Measurements from ENCODE around the gene FAM170B. TPM values are rescaled to one million over a fixed set of nuclear protein-coding genes. Genes with fewer than 3 reads are reported as not detected.

FAM170B gene
- total RNA-seq, 1 experiment from 2014 or later = not detected

DNA sequence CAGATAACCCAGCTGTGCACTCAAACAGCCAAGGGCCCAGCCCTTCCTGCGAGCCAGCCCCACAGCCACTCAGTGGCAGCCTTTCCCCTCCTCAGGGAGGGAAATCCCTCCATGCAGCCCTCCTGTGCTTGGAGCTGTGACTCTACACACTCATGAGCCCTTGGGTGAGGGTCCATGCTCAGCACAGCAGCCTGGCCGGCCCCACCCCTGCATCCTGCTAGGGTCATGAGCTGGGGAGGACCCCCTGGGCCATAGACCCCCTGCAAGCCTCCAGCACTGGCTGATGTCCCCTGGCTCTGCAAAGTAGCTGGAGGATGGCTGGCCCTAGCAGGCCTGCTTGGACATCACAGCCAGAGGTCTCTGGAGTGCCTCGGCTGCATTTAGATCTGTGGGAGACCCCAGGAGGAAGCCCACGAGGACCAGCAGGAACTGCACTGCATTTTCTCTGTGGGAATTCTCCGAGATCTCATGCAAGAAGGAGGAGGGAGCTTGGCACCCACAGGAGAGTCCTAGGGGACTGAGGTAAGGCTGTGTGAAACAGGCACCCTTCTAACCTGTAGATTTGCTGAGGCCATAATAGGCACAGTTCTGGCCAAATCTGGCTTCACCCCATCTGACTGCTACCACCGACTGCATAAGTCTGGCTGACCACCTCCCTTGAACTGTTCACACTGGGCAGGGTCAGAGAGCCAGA, 37.0 kb upstream of the FAM170B start:
- peaks cover 10% of the 10 kb centered on the region for H3K4me1 Mint-ChIP-seq (ENCODE audit: low read depth, unreplicated experiment)
- no peak for DNase-seq
- TF ChIP-seq, protein P1, sequence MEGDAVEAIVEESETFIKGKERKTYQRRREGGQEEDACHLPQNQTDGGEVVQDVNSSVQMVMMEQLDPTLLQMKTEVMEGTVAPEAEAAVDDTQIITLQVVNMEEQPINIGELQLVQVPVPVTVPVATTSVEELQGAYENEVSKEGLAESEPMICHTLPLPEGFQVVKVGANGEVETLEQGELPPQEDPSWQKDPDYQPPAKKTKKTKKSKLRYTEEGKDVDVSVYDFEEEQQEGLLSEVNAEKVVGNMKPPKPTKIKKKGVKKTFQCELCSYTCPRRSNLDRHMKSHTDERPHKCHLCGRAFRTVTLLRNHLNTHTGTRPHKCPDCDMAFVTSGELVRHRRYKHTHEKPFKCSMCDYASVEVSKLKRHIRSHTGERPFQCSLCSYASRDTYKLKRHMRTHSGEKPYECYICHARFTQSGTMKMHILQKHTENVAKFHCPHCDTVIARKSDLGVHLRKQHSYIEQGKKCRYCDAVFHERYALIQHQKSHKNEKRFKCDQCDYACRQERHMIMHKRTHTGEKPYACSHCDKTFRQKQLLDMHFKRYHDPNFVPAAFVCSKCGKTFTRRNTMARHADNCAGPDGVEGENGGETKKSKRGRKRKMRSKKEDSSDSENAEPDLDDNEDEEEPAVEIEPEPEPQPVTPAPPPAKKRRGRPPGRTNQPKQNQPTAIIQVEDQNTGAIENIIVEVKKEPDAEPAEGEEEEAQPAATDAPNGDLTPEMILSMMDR (IDR thresholded peaks at IDR 0.05; ENCODE audit: unreplicated experiment) = no peak
- no peak overlapping the region for H3K4me3 Mint-ChIP-seq (ENCODE audit: low read depth, unreplicated experiment)
- no peaks in the 10 kb centered on the region for H3K36me3 Mint-ChIP-seq (ENCODE audit: insufficient read depth, unreplicated experiment)
- BruUV-seq (replicated peaks) = no TSS peak
- no peak overlapping the region for H3K27ac Mint-ChIP-seq (ENCODE audit: unreplicated experiment)
- CTCF ChIA-PET = no interaction called here
- H3K9me3 Mint-ChIP-seq (ENCODE audit: low read depth, unreplicated experiment) = no peaks in the 10 kb centered on the region
- intact Hi-C loops (cut with micrococcal nuclease; ENCODE audit: unreplicated experiment) = no loop called here
- H3K27me3 Mint-ChIP-seq (ENCODE audit: unreplicated experiment) = peaks cover 48% of the 10 kb centered on the region

DNA sequence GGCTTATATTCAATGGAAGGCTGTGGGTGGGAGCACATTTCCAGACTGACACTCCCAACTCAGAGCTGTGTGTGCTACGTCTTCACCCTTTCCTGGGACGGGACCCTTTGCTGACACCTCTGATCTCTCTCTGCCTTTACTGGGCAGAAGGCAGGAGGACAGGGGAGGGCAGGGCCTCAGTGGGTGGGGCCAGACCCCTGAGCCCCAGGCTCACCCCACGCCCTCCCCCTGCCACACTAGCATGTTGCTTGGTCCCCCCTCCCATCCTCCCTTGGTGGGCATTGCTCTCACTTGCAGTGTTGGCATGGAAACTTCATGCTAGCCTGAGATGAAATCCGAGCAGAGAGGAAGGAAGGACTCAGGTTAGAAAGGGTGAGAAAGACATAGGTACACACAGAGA, 36.0 kb upstream of the FAM170B start:
- Mint-ChIP-seq H3K4me1 (ENCODE audit: low read depth, unreplicated experiment) (peaks cover 4% of the 10 kb centered on the region), H3K27ac (ENCODE audit: unreplicated experiment) (no peak overlapping the region), H3K9me3 (ENCODE audit: low read depth, unreplicated experiment) (no peaks in the 10 kb centered on the region), H3K36me3 (ENCODE audit: insufficient read depth, unreplicated experiment) (no peaks in the 10 kb centered on the region), H3K4me3 (ENCODE audit: low read depth, unreplicated experiment) (no peak overlapping the region), H3K27me3 (ENCODE audit: unreplicated experiment) (peaks cover 58% of the 10 kb centered on the region)
- TF ChIP-seq, protein P1 (IDR thresholded peaks at IDR 0.05; ENCODE audit: unreplicated experiment) = no peak
- no peak for DNase-seq
- BruUV-seq (replicated peaks) = no TSS peak
- intact Hi-C loops (cut with micrococcal nuclease; ENCODE audit: unreplicated experiment) = no loop called here
- CTCF ChIA-PET = no interaction called here

DNA sequence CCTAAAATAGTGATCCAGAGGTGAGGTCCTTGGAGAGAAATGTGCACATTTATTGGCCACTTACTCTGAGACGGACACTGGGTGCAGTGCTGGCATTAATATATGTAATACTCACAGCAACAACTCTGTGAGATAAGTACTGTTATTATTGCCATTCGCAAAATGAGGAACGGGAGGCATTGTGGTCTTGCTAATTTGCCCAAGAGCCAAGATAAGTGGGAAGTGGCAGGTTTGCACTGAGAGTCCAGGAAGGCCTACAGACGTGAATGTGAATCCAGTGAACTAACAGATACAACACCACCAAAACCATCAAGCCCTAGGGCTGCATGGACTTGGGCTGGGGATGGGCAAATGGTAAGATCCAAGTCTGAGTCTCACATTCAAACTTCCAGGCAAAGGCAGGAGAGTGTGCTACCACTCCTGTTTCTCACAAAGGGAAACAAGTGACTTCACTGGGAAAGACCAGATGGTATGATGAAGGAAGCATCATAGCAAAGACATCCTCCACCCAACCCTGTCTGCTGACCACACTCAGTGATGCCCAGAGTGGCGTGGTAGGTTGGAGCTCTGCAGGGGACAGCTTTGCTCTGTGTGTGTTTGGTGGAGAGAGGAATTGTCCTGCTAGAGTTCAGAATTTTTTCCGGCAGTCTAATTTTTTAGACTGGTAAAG, 35.1 kb upstream of the FAM170B start:
- no peak overlapping the region for H3K4me3 Mint-ChIP-seq (ENCODE audit: low read depth, unreplicated experiment)
- TF ChIP-seq, protein P1 (IDR thresholded peaks at IDR 0.05; ENCODE audit: unreplicated experiment) = no peak
- H3K36me3 Mint-ChIP-seq (ENCODE audit: insufficient read depth, unreplicated experiment) = no peaks in the 10 kb centered on the region
- CTCF ChIA-PET = no interaction called here
- no peaks in the 10 kb centered on the region for H3K9me3 Mint-ChIP-seq (ENCODE audit: low read depth, unreplicated experiment)
- intact Hi-C loops (cut with micrococcal nuclease; ENCODE audit: unreplicated experiment) = no loop called here
- no peak overlapping the region for H3K27ac Mint-ChIP-seq (ENCODE audit: unreplicated experiment)
- no peaks in the 10 kb centered on the region for H3K4me1 Mint-ChIP-seq (ENCODE audit: low read depth, unreplicated experiment)
- BruUV-seq (replicated peaks) = no TSS peak
- no peak for DNase-seq
- peaks cover 66% of the 10 kb centered on the region for H3K27me3 Mint-ChIP-seq (ENCODE audit: unreplicated experiment)

DNA sequence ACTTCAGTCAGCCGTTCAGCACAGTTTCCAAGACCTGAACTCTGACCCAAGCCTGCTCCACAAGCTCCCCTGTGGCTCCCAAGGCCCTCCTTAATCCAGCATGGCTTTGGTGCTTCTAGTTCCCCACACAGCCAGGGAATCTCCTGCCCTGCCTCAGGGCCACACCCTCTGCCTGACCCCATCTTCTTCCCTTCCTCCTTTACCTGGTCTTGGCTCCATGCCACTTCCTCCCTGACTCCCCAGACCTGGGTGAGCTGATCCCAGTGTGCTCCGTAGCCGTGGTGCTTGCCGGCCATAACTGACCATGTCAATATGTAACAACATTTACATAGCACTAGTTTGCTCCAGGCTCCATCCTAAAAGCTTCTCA, 34.3 kb upstream of the FAM170B start:
- H3K4me1 Mint-ChIP-seq (ENCODE audit: low read depth, unreplicated experiment) = no peaks in the 10 kb centered on the region
- no peak overlapping the region for H3K27ac Mint-ChIP-seq (ENCODE audit: unreplicated experiment)
- BruUV-seq (replicated peaks) = no TSS peak
- TF ChIP-seq, protein P1 (IDR thresholded peaks at IDR 0.05; ENCODE audit: unreplicated experiment) = no peak
- CTCF ChIA-PET = no interaction called here
- H3K9me3 Mint-ChIP-seq (ENCODE audit: low read depth, unreplicated experiment) = no peaks in the 10 kb centered on the region
- H3K4me3 Mint-ChIP-seq (ENCODE audit: low read depth, unreplicated experiment) = no peak overlapping the region
- DNase-seq = no peak
- H3K27me3 Mint-ChIP-seq (ENCODE audit: unreplicated experiment) = peaks cover 74% of the 10 kb centered on the region
- intact Hi-C loops (cut with micrococcal nuclease; ENCODE audit: unreplicated experiment) = no loop called here
- no peaks in the 10 kb centered on the region for H3K36me3 Mint-ChIP-seq (ENCODE audit: insufficient read depth, unreplicated experiment)

Measured in Calu3 (cell line).